BJ (cell line): ENCODE measurements around the gene ERG. TPM values are rescaled to one million over a fixed set of nuclear protein-coding genes. Genes with fewer than 3 reads are reported as not detected.

Source experiments
- CTCF ChIA-PET: fragments of 350-600 bp; formaldehyde crosslinking; extraction: SDS; loops from one replicate; lab custom pipeline; 2021; ENCODE audit warnings: antibody characterized with exemption, inconsistent platforms; lab: Yijun Ruan, JAX
- POLR2A ChIA-PET: fragments of 300-600 bp; sonication (Branson Sonifier 250); formaldehyde crosslinking; extraction: SDS; loops from one replicate; lab custom pipeline; 2021; ENCODE audit warnings: antibody characterized with exemption; lab: Charles Lee
- DNase-seq: peaks from one replicate; pipeline ENCODE4 v3.0.0-alpha.2; 2011; ENCODE audit warnings: low read depth
- H3K27me3 ChIP-seq: 2 replicates; pipeline ENCODE4 v1.6.0; 2011; ENCODE audit warnings: low read length; ENCODE audit not compliant: control insufficient read depth, insufficient read depth
- H3K36me3 ChIP-seq: 2 replicates; pipeline ENCODE4 v1.5.1; 2011; ENCODE audit warnings: low read length; ENCODE audit not compliant: control insufficient read depth, insufficient read depth
- H3K4me3 ChIP-seq: 2 replicates; pipeline ENCODE4 v1.5.1; 2011; ENCODE audit warnings: low read depth, mild to moderate bottlenecking, control low read depth, low read length
- CTCF ChIP-seq: IDR thresholded peaks from 2 replicates; pipeline ENCODE4 v1.5.1; 2011; ENCODE audit warnings: low read depth, mild to moderate bottlenecking, control low read depth, inconsistent platforms, low read length, moderate library complexity; ENCODE audit not compliant: insufficient read depth
- polyA plus RNA-seq: library from polyadenylated mRNA; depleted of rRNA; stranded (reverse); fragments of >200 nt; gene quantifications from 2 replicates; pipeline ENCODE4 v1.2.3, GENCODE V29; 2011

ERG gene
- polyA plus RNA-seq, 1 experiment: not detected

GRCh38 chr21:38533887-38534286 lies 35.6 kb upstream of the ERG start:
- Histone ChIP-seq H3K4me3 (no peak overlapping the region), H3K27me3 (peaks cover 4% of the 10 kb centered on the region; the same call in 1 of the 2 replicates), H3K36me3 (no peaks in the 10 kb centered on the region)
- no peak for TF ChIP-seq CTCF
- CTCF ChIA-PET: interaction anchor here (1.5 to 1.6 kb wide), 2 partner anchors 11 to 408 kb away, joined by 3 to 5 read pairs; no protein-coding TSS in a partner anchor
- DNase-seq: no peak
- POLR2A ChIA-PET: no interaction called here

- TF ChIP-seq CTCF: no peak
- ChIA-PET POLR2A (no interaction called here), CTCF (interaction anchor here (1.2 kb wide), 1 partner anchor 114 kb away, joined by 3 read pairs; no protein-coding TSS in a partner anchor)
- no peak overlapping the region for H3K4me3 ChIP-seq
- DNase-seq: no peak
- no peaks in the 10 kb centered on the region for H3K36me3 ChIP-seq
- H3K27me3 ChIP-seq: peaks cover 3% of the 10 kb centered on the region; the same call in 1 of the 2 replicates
Observed at GRCh38 chr21:38531591-38531990, 33.3 kb upstream of the ERG start.

GRCh38 chr21:38531039-38531541 lies 32.8 kb upstream of the ERG start:
- peaks cover 3% of the 10 kb centered on the region; the same call in 1 of the 2 replicates for H3K27me3 ChIP-seq
- H3K4me3 ChIP-seq: no peak overlapping the region
- no peak for TF ChIP-seq CTCF
- no peaks in the 10 kb centered on the region for H3K36me3 ChIP-seq
- ChIA-PET POLR2A (no interaction called here), CTCF (interaction anchor here (1.2 kb wide), 1 partner anchor 114 kb away, joined by 3 read pairs; no protein-coding TSS in a partner anchor)
- no peak for DNase-seq

GRCh38 chr21:38527737-38528136 lies 29.5 kb upstream of the ERG start:
- ChIA-PET POLR2A (no interaction called here), CTCF (no interaction called here)
- H3K4me3 ChIP-seq: no peak overlapping the region
- H3K27me3 ChIP-seq: peaks cover 11% of the 10 kb centered on the region
- H3K36me3 ChIP-seq: no peaks in the 10 kb centered on the region
- TF ChIP-seq CTCF: no peak
- DNase-seq: no peak

GRCh38 chr21:38525454-38525853 lies 27.2 kb upstream of the ERG start:
- no peak for TF ChIP-seq CTCF
- no peak for DNase-seq
- POLR2A ChIA-PET: no interaction called here
- Histone ChIP-seq H3K27me3 (peaks cover 9% of the 10 kb centered on the region), H3K4me3 (no peak overlapping the region), H3K36me3 (no peaks in the 10 kb centered on the region)
- CTCF ChIA-PET: no interaction called here
